HG02642 (cell line): ENCODE results near the gene AP3D1.

Experiments
- ATAC-seq: cut with Tn5 transposase; IDR thresholded peaks from one replicate; pipeline ENCODE4 v1.9.1; 2021; ENCODE audit warnings: mild to moderate bottlenecking; ENCODE audit not compliant: unreplicated experiment, poor library complexity

Gene AP3D1

DNA sequence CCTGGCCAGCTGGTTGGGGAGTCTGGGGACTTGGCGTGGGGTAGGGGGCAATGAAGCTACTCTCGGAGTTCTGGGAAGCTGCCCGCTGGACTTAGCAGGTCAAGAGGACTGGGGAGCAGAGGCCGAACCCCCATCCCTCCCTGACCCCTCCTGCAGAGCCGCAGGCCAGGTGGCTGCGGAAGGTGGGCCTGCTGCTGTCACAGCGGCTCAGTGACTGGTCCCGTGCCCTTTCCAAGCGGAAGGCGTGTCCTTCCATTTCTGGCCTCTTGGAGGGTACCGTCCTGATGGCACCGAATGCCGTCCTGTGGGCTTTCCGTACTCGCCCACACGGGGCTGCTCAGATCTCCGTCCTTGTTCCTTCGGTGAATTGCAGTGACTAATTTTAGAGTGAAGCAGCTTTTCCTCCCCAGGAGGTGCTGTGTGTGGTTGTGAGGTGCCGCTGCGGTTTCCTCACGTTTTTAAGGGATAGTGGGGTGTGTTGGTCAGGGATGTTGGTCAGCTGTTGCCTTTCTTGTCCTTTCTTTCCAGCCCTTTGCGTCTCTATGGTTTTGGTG is 33.1 kb upstream of the AP3D1 start:
- ATAC-seq: no peak

GRCh38 chr19:2181633-2181997 is 30.2 kb upstream of the AP3D1 start:
- no peak for ATAC-seq

GRCh38 chr19:2180881-2181632 is 29.7 kb upstream of the AP3D1 start:
- ATAC-seq: no peak

GRCh38 chr19:2180114-2180513 is 28.7 kb upstream of the AP3D1 start:
- no peak for ATAC-seq

DNA sequence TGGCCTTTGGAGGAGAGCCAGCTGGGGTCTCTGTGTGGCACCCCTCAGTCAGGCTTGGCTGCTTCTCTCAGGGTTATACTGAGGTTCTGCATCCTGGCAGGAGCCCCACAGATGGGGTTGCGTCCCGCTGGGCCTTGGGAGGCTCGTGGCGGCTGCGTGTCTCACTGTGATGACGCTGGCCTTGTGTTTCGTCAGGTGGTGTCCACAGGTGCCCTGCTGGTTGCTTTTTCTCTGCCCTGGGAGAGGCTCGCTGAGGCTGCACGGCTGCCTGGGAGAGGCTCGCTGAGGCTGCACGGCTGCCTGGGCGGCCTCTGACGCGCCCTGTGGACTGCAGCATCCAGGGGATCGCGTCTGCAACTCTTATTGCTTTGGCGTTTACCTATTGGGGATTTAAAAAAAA is 27.7 kb upstream of the AP3D1 start:
- ATAC-seq: no peak

GRCh38 chr19:2176337-2176994 is 25.1 kb upstream of the AP3D1 start:
- ATAC-seq: no peak

GRCh38 chr19:2175742-2176141 is 24.4 kb upstream of the AP3D1 start:
- no peak for ATAC-seq

DNA sequence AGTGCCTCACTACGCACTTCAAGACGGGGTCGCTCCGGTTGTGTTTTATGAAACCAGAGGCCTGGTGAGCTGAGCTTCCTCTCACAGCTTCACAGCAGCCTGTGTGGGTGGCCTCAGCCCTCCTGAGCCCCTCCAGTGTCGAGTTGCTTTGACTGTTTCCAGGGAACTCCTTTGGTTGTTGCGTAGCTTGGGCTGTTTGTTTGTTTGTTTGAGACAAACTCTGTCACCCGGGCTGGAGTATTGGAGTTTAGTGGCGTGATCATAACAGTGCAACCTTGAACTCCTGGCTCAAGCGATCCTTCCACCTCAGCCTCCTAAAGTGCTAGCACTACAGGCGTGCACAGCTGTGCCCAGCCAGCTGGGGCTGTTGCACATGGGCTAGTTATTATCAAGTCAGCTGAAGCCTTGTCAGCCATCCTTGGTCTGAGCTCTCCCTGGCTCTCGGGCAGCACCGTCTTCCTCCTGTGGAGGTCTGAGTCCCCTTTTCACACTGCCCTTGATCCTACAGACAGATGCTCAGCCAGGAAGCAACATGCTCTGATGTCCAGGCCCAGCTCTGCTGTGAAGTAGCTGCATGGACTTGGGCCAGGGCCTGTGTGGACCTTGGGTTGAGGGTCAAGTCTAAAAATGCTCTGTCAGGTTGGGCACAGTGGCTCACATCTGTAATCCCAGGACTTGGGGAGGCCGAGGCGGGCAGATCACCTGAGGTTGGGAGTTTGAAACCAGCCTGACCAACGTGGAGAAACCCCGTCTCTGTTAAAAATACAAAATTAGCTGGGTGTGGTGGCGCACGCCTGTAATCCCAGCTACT is 22.6 kb upstream of the AP3D1 start:
- ATAC-seq: no peak

GRCh38 chr19:2173388-2173766 is 22.0 kb upstream of the AP3D1 start:
- ATAC-seq: no peak

DNA sequence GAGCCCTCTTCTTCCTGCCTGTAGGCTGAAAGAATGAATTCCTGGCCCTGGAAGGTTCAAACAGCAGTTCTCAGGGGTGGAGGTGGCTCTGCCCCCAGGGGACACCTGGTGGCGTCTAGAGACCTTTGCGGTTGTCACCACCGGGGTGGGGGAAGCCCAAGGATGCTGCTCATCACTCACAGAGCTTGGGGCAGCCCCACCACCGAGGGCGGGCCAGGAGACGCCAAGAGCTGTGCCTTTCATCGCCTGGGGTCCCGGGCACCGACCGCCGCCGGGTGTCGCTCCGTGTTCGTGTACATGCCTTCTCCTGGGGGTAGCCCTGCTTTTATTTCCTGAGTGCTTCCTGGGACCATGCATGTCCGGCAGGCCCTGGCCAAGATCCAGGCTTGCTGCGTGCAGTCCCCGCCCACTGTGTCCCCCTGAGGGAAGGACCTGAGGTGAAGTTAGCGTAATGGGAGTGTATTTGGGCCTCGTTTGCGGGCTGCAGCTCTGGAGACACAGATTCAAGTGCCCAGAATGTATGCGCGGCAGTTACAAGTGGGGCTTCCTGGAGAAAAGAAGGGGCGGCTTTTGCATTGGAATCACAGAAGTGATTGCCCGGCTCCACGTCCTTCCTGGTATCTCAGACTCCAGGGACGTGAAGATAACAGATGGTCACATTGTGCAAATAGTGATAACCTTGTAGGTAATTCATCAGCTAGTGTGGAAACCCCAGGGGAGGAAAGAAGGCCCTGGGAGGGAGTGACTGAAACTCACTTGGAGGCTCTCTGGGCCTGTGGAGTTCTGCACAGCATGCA is 20.2 kb upstream of the AP3D1 start:
- peak; percentile 49 for ATAC-seq

DNA sequence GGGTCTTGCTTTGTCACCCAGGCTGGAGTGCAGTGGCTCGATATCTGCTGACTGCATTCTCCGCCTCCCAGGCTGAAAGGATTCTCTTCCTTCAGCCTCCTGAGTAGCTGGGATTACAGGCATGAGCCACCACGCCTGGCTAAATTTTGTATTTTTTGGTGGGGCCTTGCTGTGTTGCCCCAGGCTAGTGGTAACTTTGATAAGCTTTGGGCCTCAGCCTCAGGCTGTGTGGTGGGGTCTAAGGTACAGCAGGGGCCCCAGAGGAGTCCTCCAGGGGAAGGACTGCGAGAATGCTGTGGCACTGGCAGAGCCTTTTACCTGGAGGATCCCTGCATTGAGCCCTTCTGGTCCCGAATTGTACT is 19.6 kb upstream of the AP3D1 start:
- ATAC-seq: peak; percentile 1

DNA sequence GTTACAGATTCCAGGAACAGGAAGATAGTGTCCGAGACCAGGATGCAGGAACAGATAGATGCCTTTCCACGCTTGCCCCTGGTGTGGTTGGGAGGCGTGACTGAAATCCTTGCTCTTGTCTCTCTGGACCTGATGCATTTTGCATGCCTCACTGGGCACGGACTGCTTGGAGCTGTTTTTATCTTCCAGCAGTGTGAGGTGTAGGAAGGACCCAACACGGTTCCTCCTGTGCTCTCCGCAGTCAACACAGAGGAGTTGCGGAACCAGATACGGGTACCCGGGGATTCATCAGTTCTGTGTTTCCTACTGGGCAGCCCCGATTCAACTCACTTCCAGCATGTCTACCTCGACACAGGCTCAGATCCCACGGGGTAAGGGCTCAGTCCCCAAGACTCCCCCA is 18.9 kb upstream of the AP3D1 start:
- no peak for ATAC-seq

DNA sequence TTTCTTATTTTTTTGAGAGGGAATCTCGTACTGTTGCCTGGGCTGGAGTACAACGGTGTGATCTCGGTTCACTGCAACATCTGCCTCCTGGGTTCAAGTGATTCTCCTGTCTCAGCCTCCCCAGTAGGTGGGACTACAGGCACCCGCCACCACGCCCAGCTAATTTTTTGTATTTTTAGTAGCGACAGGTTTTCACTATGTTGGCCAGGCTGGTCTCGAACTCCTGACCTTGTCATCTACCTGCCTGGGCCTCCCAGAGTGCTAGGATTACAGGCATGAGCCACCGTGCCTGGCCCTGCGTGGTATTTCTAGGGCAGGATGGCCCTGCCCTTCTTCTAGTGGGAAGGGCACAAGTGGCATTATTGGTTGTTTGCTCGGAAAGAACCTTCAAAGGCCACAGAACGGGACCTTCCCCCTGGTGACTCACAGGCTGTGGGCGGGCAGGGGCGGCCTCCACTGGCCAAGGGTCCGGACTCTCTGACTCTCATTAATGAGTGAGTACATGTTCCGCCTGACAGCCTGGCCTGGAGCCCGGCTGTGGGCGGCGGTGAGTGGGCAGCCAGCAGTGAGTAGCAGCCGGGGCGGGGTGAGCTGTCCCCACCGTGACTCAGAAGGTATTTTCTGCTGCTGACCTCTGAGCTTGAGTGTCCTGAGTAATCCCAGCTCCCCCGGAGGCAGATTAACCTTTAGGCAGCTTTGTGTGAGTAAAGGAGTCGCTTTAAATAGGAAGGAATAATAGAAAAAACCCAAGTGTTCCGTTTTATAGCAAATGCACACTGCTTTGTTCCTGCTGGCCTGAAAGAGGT is 17.5 kb upstream of the AP3D1 start:
- ATAC-seq: peak; percentile 48

GRCh38 chr19:2167896-2168618 is 16.7 kb upstream of the AP3D1 start:
- peak; percentile 28 for ATAC-seq

DNA sequence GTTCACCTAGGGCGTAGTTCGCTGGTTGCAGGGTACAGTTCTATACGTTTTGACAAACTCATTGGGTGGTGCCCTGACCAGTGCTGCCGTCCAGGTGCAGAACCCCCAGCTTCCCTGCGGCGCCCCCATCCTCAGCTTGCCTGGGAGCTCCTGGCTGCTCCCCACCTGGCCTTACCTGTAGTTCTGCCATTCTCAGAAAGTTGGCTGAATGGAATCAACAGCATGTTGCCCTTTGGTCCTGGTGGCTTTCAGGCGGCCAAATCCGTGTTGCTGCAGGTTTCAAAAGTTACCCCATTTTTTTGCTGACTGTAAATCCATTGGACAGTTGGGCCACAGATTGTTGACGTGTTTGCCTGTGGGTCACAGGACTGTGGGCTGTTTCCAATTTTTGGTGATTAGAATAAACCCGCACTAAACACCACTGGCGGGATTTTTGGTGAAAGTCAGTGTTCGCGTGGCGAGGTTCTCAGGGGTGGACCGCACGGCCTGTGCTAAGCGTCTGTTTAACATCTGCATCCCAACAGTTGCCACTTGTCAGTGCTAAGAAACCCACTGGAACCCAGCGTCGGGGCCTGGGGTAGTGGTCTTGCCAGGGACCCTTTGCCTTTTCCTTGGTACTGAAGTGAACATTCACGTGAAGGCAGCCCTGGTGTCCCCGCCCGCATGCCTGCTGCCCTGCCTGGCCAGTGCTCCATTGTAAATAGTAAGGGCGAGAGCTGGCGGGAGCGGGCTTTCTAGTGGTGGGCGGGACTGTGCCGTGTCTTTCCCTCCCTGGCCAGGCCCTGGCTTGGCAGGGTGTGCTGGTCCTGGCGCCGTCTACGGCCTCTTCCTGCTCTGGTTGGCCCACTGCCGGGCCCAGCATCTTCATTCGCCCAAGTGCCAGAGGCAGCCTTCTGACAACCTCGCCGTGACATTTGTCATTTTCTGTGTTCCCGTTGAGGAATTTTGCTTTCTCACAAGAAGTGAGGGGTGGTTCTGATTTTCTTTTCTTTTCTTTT is 15.7 kb upstream of the AP3D1 start:
- no peak for ATAC-seq

- peak; percentile 1 for ATAC-seq
Measured at GRCh38 chr19:2164020-2164998, 12.9 kb upstream of the AP3D1 start.

- no peak for ATAC-seq
Measured at GRCh38 chr19:2160379-2160778, 9.0 kb upstream of the AP3D1 start.
